Measurements from ENCODE around the gene CC2D2A. TPM values are rescaled to one million over a fixed set of nuclear protein-coding genes. Genes with fewer than 3 reads are reported as not detected.

The CC2D2A gene
- total and polyA plus RNA-seq, 10 of the 15 experiments (the other 5 are each of a cell fraction or from before 2014, with no cell fraction given), result 0.04 to 1.1 (median 0.26) TPM

DNA sequence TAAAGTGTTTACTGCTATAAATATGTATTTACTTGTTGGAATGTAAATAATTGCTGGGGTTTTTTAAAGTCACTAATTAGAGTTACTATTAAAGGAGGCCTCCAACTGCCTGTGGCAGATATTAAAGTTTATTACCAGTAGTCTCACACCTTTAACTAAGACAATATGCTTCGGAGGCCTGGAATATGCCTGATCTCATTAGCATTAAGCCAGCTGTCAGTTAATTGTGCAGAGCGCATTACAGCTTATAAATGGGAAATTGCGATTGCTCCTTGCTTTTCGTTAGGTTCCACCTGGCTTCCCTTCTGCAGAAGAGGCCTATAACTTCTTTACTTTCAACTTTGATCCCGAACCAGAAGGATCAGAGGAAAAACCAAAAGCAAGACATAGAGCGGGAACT lies 41.3 kb downstream of the CC2D2A start:
- ATAC-seq (no peak), DNase-seq (ENCODE audit: low read depth, low spot score) (no peak), FAIRE-seq (no peak)
- no peaks in the 10 kb centered on the region for H3K27me3 ChIP-seq (replicated peaks in 1 of 2; ENCODE audit: control insufficient read depth in 2 of 2, insufficient read depth in 2 of 2, low read length in 1 of 2)
- in situ Hi-C loops (cut with MboI), result no loop called here
- CTCF ChIA-PET, result no interaction called here
- H3K4me3 ChIP-seq, result no peak overlapping the region
- H3K9me3 ChIP-seq (replicated peaks; ENCODE audit: control insufficient read depth, insufficient read depth, low read length), result no peaks in the 10 kb centered on the region
- no peaks in the 10 kb centered on the region for H4K20me1 ChIP-seq (ENCODE audit: control insufficient read depth, insufficient read depth)
- H3K9ac ChIP-seq (ENCODE audit: control insufficient read depth, insufficient read depth, low read length), result no peak overlapping the region
- WGBS (ENCODE audit: insufficient coverage, insufficient replicate concordance, low lambda C conversion rate, missing lambda C conversion rate), result 60% methylated on average over 6 of the region's 6 CpGs
- H3K27ac ChIP-seq (ENCODE audit: control insufficient read depth, insufficient read depth), result no peak overlapping the region
- POLR2A ChIA-PET, result no interaction called here
- H2AFZ ChIP-seq (ENCODE audit: control insufficient read depth, low read depth, low read length), result no peak overlapping the region
- no TSS peak for BruUV-seq (replicated peaks)
- H3K4me2 ChIP-seq (ENCODE audit: control insufficient read depth, insufficient read depth), result no peak overlapping the region
- intact Hi-C loops (cut with micrococcal nuclease; ENCODE audit: unreplicated experiment), result no loop called here
- RAD21 ChIA-PET (ENCODE audit: unreplicated experiment), result no interaction called here
- no peaks in the 10 kb centered on the region for H3K79me2 ChIP-seq (ENCODE audit: control insufficient read depth, insufficient read depth, low read length)
- TF ChIP-seq CHD1 (IDR thresholded peaks at IDR 0.05; ENCODE audit: low read depth, low read length), result no peak
- no peak for TF ChIP-seq PAX8 (IDR thresholded peaks at IDR 0.05)
- SMC1A ChIA-PET (ENCODE audit: uncharacterized antibody, unreplicated experiment), result no interaction called here
- H3K36me3 ChIP-seq (ENCODE audit: control insufficient read depth in 2 of 2, insufficient read depth in 2 of 2, low read length in 1 of 2), result no peaks in the 10 kb centered on the region
- H3K4me1 ChIP-seq (ENCODE audit: control insufficient read depth, insufficient read depth, low read length), result no peaks in the 10 kb centered on the region

DNA sequence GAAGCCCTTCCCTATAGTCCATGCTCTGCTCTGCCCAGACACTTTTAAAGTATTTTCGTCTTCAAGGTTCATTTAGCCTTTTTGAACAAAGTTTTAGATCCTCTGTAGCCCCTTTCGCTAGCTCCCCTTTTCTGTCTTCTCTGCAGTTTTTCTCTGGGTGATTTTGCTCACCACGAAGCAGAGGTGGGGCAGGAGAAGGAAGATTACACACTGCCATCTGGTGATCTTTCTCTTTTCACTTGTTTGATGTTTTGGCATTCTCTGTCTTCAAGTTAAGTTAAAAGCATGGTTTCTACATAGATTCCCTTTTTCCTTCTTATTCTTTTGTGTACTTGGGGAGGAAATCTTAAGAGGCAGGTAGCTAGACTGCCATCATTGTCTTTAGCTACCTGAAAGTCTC lies 43.9 kb downstream of the CC2D2A start:
- POLR2A ChIA-PET, result no interaction called here
- DNase-seq (ENCODE audit: low read depth, low spot score) (no peak), ATAC-seq (no peak), FAIRE-seq (no peak)
- intact Hi-C loops (cut with micrococcal nuclease; ENCODE audit: unreplicated experiment) (no loop called here), in situ Hi-C loops (cut with MboI) (no loop called here)
- no peaks in the 10 kb centered on the region for H3K79me2 ChIP-seq (ENCODE audit: control insufficient read depth, insufficient read depth, low read length)
- H4K20me1 ChIP-seq (ENCODE audit: control insufficient read depth, insufficient read depth), result no peaks in the 10 kb centered on the region
- SMC1A ChIA-PET (ENCODE audit: uncharacterized antibody, unreplicated experiment), result interaction anchor here (1.1 kb wide), 1 partner anchor 43 kb away, joined by 3 read pairs; no protein-coding TSS in a partner anchor
- H3K9ac ChIP-seq (ENCODE audit: control insufficient read depth, insufficient read depth, low read length), result no peak overlapping the region
- no peak overlapping the region for H2AFZ ChIP-seq (ENCODE audit: control insufficient read depth, low read depth, low read length)
- 28% methylated on average over 3 of the region's 3 CpGs for WGBS (ENCODE audit: insufficient coverage, insufficient replicate concordance, low lambda C conversion rate, missing lambda C conversion rate)
- no peak overlapping the region for H3K27ac ChIP-seq (ENCODE audit: control insufficient read depth, insufficient read depth)
- no peaks in the 10 kb centered on the region for H3K9me3 ChIP-seq (replicated peaks; ENCODE audit: control insufficient read depth, insufficient read depth, low read length)
- no TSS peak for BruUV-seq (replicated peaks)
- no peak overlapping the region for H3K4me3 ChIP-seq
- H3K36me3 ChIP-seq (ENCODE audit: control insufficient read depth in 2 of 2, insufficient read depth in 2 of 2, low read length in 1 of 2), result no peaks in the 10 kb centered on the region
- no peaks in the 10 kb centered on the region for H3K4me1 ChIP-seq (ENCODE audit: control insufficient read depth, insufficient read depth, low read length)
- CTCF ChIA-PET, result interaction anchor here (1.0 to 1.2 kb wide), 3 partner anchors 28 to 117 kb away, joined by 3 to 5 read pairs (median 4); no protein-coding TSS in a partner anchor
- H3K27me3 ChIP-seq (replicated peaks in 1 of 2; ENCODE audit: control insufficient read depth in 2 of 2, insufficient read depth in 2 of 2, low read length in 1 of 2), result no peaks in the 10 kb centered on the region
- RAD21 ChIA-PET (ENCODE audit: unreplicated experiment), result no interaction called here
- H3K4me2 ChIP-seq (ENCODE audit: control insufficient read depth, insufficient read depth), result no peak overlapping the region
- TF ChIP-seq HDAC2 (IDR thresholded peaks at IDR 0.05) (no peak), MEF2A (IDR thresholded peaks at IDR 0.05; ENCODE audit: insufficient read depth, low read depth, low read length) (no peak), ESRRA (IDR thresholded peaks at IDR 0.05; ENCODE audit: low read length) (no peak), CEBPZ (IDR thresholded peaks at IDR 0.05; ENCODE audit: low read depth, low read length) (no peak), ZNF687 (IDR thresholded peaks at IDR 0.05) (no peak), IRF3 (IDR thresholded peaks at IDR 0.05) (no peak), ZNF24 (IDR thresholded peaks at IDR 0.05) (no peak), RCOR1 (conservative IDR thresholded peaks at IDR 0.05; ENCODE audit: low read depth, low read length) (no peak), ZZZ3 (IDR thresholded peaks at IDR 0.05; ENCODE audit: control insufficient read depth, insufficient read length, low read depth) (no peak)

Measured in GM12878 (cell line).